CD4-positive, alpha-beta T cell treated with Interleukin-2 at 100 ng/mL for 4 hours (primary cell): ENCODE data around the gene ANKRD63.

Experiments used
- DNase-seq: peaks from one replicate; pipeline ENCODE4 v3.0.0-alpha.2; 2020; ENCODE audit warnings: low spot score

ANKRD63 gene

GRCh38 chr15:40282869-40283614 is at the start of gene ANKRD63:
Gene ANKRD63 (minus strand): TSS chr15:40283064. CDS start chr15:40282586, 478 bp downstream.
- peak; percentile 11 for DNase-seq

GRCh38 chr15:40332113-40332781 is 49.4 kb upstream of the ANKRD63 start:
- DNase-seq: no peak

- no peak for DNase-seq
Measured at GRCh38 chr15:40331637-40332036, 48.8 kb upstream of the ANKRD63 start.

GRCh38 chr15:40331026-40331425 is 48.2 kb upstream of the ANKRD63 start:
- DNase-seq: no peak

GRCh38 chr15:40330368-40330836 is 47.5 kb upstream of the ANKRD63 start:
- DNase-seq: no peak

GRCh38 chr15:40329804-40330203 is 46.9 kb upstream of the ANKRD63 start:
- DNase-seq: no peak

- DNase-seq: no peak
Measured at GRCh38 chr15:40328751-40329150, 45.9 kb upstream of the ANKRD63 start.

GRCh38 chr15:40328176-40328575 is 45.3 kb upstream of the ANKRD63 start:
- DNase-seq: no peak

- DNase-seq: no peak
Measured at GRCh38 chr15:40327457-40327856, 44.6 kb upstream of the ANKRD63 start.

GRCh38 chr15:40325700-40326099 is 42.8 kb upstream of the ANKRD63 start:
- no peak for DNase-seq

- DNase-seq: no peak
Measured at GRCh38 chr15:40325188-40325587, 42.3 kb upstream of the ANKRD63 start.

GRCh38 chr15:40323953-40324937 is 41.4 kb upstream of the ANKRD63 start:
- no peak for DNase-seq

GRCh38 chr15:40323239-40323952 is 40.5 kb upstream of the ANKRD63 start, which contains the start of gene INAFM2:
Gene INAFM2 (plus strand): TSS chr15:40323692. CDS start chr15:40324056, 364 bp downstream.
- DNase-seq: peak; percentile 92

GRCh38 chr15:40322531-40323238 is 39.8 kb upstream of the ANKRD63 start:
- DNase-seq: no peak

- DNase-seq: peak; percentile 80
Measured at GRCh38 chr15:40320931-40321371, 38.1 kb upstream of the ANKRD63 start.

GRCh38 chr15:40320409-40320808 is 37.5 kb upstream of the ANKRD63 start:
- no peak for DNase-seq

GRCh38 chr15:40317580-40317979 is 34.7 kb upstream of the ANKRD63 start:
- no peak for DNase-seq

GRCh38 chr15:40316931-40317330 is 34.1 kb upstream of the ANKRD63 start:
- no peak for DNase-seq

- DNase-seq: no peak
Measured at GRCh38 chr15:40314723-40315276, 31.9 kb upstream of the ANKRD63 start.
